ENCODE results near the gene MTM1.

Gene MTM1

DNA sequence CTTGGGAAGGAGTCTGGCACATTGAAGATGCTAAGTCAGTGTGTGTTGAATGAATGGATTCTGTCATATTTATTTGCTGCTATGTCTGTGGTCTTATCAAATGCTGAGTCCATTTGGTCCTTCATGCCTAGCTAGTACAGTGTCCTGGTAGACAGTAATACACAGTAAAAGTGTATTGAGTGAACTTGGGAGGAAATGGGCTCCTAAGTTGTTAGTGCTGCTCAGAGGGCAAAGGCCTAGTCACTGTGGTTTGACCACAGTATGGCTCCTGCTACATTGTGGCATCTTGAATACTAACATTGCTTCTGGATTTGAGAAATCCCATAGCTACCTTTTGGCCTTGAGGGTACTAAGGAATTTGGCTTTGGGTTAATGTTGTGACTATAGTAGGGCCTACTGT, 33.9 kb downstream of the MTM1 start:
- no peaks in the 10 kb centered on the region for H3K9me3 ChIP-seq
- H3K36me3 ChIP-seq = no peaks in the 10 kb centered on the region
- TF ChIP-seq, protein P1, sequence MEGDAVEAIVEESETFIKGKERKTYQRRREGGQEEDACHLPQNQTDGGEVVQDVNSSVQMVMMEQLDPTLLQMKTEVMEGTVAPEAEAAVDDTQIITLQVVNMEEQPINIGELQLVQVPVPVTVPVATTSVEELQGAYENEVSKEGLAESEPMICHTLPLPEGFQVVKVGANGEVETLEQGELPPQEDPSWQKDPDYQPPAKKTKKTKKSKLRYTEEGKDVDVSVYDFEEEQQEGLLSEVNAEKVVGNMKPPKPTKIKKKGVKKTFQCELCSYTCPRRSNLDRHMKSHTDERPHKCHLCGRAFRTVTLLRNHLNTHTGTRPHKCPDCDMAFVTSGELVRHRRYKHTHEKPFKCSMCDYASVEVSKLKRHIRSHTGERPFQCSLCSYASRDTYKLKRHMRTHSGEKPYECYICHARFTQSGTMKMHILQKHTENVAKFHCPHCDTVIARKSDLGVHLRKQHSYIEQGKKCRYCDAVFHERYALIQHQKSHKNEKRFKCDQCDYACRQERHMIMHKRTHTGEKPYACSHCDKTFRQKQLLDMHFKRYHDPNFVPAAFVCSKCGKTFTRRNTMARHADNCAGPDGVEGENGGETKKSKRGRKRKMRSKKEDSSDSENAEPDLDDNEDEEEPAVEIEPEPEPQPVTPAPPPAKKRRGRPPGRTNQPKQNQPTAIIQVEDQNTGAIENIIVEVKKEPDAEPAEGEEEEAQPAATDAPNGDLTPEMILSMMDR (IDR thresholded peaks at IDR 0.05; ENCODE audit: low read depth, low read length) = no peak
- H3K4me3 ChIP-seq (ENCODE audit: low read depth, low read length) = no peak overlapping the region
- no peak for DNase-seq
- no peaks in the 10 kb centered on the region for H3K27me3 ChIP-seq
- H3K4me1 ChIP-seq = no peaks in the 10 kb centered on the region

DNA sequence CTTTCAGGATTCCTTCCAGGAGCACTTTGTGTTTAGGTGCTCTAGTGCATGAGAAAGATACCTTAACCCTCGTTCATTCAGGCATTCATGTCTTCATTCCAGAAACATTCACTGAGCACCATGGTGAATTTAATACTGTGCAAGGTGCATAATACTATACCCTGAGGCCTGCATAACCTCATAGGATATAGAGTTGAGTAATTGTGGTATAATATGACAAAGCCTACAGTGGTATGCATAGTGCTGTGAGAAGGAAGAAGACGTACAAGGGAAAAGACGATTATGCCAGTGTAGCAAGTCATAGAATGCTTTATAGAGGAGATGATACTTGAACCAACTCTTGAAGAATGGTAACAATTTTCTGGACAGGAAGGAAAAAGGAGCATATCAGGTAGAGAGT, 34.3 kb downstream of the MTM1 start:
- TF ChIP-seq, protein P1 (IDR thresholded peaks at IDR 0.05; ENCODE audit: low read depth, low read length) = no peak
- H3K36me3 ChIP-seq = no peaks in the 10 kb centered on the region
- no peaks in the 10 kb centered on the region for H3K27me3 ChIP-seq
- no peak for DNase-seq
- H3K4me1 ChIP-seq = no peaks in the 10 kb centered on the region
- H3K9me3 ChIP-seq = no peaks in the 10 kb centered on the region
- H3K4me3 ChIP-seq (ENCODE audit: low read depth, low read length) = no peak overlapping the region

DNA sequence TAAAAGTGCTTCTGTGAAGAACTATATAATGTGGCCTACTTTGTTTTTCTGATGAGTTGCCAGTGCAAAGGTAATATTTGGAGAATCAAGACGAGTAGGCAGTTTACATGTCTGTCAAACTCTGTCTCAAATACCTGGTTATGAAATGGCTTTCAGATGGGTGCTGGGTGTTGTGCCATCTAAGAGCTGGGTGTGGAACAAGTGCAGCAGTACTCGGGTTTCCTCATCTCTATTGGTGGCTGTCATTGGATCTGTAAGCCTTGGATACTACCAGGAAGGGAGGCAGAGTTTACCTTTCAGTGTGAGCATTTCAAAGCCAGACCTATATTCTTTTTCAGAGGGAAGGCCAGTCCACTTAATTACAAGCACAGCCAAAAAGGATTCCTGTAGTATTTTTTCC, 37.2 kb downstream of the MTM1 start:
- Histone ChIP-seq H3K27me3 (no peaks in the 10 kb centered on the region), H3K36me3 (no peaks in the 10 kb centered on the region), H3K4me3 (ENCODE audit: low read depth, low read length) (no peak overlapping the region), H3K4me1 (no peaks in the 10 kb centered on the region), H3K9me3 (no peaks in the 10 kb centered on the region)
- no peak for DNase-seq
- TF ChIP-seq, protein P1 (IDR thresholded peaks at IDR 0.05; ENCODE audit: low read depth, low read length) = no peak

DNA sequence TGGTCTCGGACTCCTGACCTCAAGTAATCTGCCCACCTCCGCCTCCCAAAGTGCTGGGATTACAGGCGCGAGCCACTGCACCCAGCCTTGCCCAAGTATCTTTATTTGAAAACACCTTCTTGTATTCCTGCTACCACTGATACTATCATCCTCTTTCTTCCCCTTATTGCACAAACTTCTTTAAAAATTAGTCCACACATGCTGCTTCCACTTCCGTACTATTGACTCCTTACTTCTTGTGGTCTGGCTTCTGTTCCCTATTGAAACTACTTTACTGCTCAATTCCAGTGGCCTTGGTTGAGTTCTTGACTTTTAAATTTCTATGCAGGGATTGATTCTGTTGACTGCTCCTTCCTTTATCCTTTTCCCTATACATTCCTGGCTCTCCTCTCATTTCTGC, 38.8 kb downstream of the MTM1 start:
- H3K27me3 ChIP-seq = no peaks in the 10 kb centered on the region
- no peaks in the 10 kb centered on the region for H3K4me1 ChIP-seq
- DNase-seq = no peak
- H3K4me3 ChIP-seq (ENCODE audit: low read depth, low read length) = no peak overlapping the region
- no peaks in the 10 kb centered on the region for H3K36me3 ChIP-seq
- H3K9me3 ChIP-seq = no peaks in the 10 kb centered on the region
- TF ChIP-seq, protein P1 (IDR thresholded peaks at IDR 0.05; ENCODE audit: low read depth, low read length) = no peak

DNA sequence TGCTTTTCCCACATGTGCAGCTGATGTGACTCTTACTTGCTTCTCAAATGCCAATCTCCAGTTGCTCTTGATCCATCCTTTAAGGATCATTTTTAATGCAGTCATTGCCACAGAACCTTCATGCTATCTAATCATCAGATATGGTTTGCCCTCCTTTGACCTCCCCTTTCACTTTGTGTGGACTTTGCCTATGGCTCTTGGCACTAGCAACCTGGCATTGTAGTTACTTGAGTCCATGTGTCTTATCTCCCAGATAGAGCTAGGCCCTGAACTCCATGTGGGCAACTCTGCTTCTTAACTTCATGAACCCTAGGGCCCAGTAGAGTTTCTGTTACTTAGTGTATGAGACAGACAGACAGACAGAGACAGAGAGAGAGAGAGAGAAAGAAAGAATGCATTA, 41.6 kb downstream of the MTM1 start:
- Histone ChIP-seq H3K4me1 (no peaks in the 10 kb centered on the region), H3K4me3 (ENCODE audit: low read depth, low read length) (no peak overlapping the region), H3K9me3 (no peaks in the 10 kb centered on the region), H3K27me3 (no peaks in the 10 kb centered on the region), H3K36me3 (no peaks in the 10 kb centered on the region)
- TF ChIP-seq, protein P1 (IDR thresholded peaks at IDR 0.05; ENCODE audit: low read depth, low read length) = no peak
- DNase-seq = no peak

DNA sequence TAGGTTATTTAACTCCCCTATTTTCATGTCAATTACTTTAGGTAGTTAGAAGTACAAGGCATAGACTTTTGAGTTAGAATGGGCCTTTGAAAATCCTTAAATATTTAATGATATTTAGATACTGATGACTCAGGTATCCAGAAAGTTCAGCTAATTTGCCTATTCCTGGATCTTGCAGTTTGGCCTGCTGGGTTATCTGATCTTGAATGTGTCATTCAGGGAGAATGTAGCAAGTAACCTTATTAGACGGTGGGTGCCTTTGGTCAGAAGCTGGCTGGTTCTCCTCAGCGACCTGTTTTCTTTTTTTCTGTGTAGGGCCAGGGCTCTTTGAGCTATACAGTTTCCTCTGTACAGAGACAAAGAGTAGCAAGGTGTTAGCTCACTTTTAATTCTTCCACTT, 42.0 kb downstream of the MTM1 start:
- no peaks in the 10 kb centered on the region for H3K9me3 ChIP-seq
- H3K36me3 ChIP-seq = no peaks in the 10 kb centered on the region
- H3K4me3 ChIP-seq (ENCODE audit: low read depth, low read length) = no peak overlapping the region
- no peak for DNase-seq
- H3K27me3 ChIP-seq = no peaks in the 10 kb centered on the region
- TF ChIP-seq, protein P1 (IDR thresholded peaks at IDR 0.05; ENCODE audit: low read depth, low read length) = no peak
- H3K4me1 ChIP-seq = no peaks in the 10 kb centered on the region
